Tibial artery (tissue), 4 donors: Measurements from ENCODE around the gene TRIOBP.

ENCODE experiments used
- DNase-seq, 2 donors: peaks; one replicate each; pipeline ENCODE4 v3.0.0-alpha.2; 2019
- H3K27ac ChIP-seq, 2 donors: fragments of 200-600 bp; sonication (generic) in 1 of 2; 1 replicate in 1 of 2; 2 replicates in 1 of 2; pipeline ENCODE4 v1.5.1; 2018 to 2019; ENCODE audit warnings: mild to moderate bottlenecking in 1 of 2
- H3K27me3 ChIP-seq, 2 donors: fragments of 200-600 bp; sonication (generic) in 1 of 2; one replicate each; pipeline versions ENCODE4 v1.5.1 to v1.6.0; 2016 to 2019
- H3K36me3 ChIP-seq, 3 donors: fragments of 200-600 bp; sonication (generic) in 2 of 3; one replicate each; pipeline ENCODE4 v1.5.1; 2016 to 2019; ENCODE audit warnings: mild to moderate bottlenecking in 2 of 3
- H3K4me1 ChIP-seq, 4 donors: fragments of 200-600 bp; sonication (generic) in 2 of 4; 1 replicate in 3 of 4; 2 replicates in 1 of 4; pipeline ENCODE4 v1.5.1; 2016 to 2019
- H3K4me3 ChIP-seq, 2 donors: fragments of 200-600 bp; sonication (generic) in 1 of 2; 1 replicate in 1 of 2; 2 replicates in 1 of 2; pipeline ENCODE4 v1.5.1; 2018 to 2019; ENCODE audit warnings: mild to moderate bottlenecking in 2 of 2
- H3K9me3 ChIP-seq, 3 donors: fragments of 200-600 bp; sonication (generic) in 1 of 3; one replicate each; pipeline ENCODE4 v1.5.1; 2016 to 2019
- intact Hi-C: fragments of 100-400 bp; cut with DNase I; formaldehyde crosslinking; loops from one replicate; pipeline ENCODE4 v1.15.0; 2023; ENCODE audit warnings: low total_unique reads
- TF ChIP-seq, protein P1 (sequence below), 2 experiments: fragments of 200-600 bp in 1 of 2; fragments of 450-650 bp in 1 of 2; IDR thresholded peaks; one replicate each; pipeline ENCODE4 v1.5.1; 2017 to 2019; ENCODE audit warnings: antibody characterized with exemption in 2 of 2, mild to moderate bottlenecking in 1 of 2, moderate library complexity in 1 of 2

Gene TRIOBP

GRCh38 chr22:37659066-37659896 lies 37.6 kb upstream of the TRIOBP start:
- H3K4me3 ChIP-seq: peak overlapping the region; percentile 65 to 76
- no peaks in the 10 kb centered on the region for H3K9me3 ChIP-seq
- peaks cover 0 to 41% (median 25%) of the 10 kb centered on the region in 4 donors for H3K4me1 ChIP-seq
- intact Hi-C loops: no loop called here
- H3K27ac ChIP-seq: no peak overlapping the region
- H3K27me3 ChIP-seq: no peaks in the 10 kb centered on the region
- TF ChIP-seq, protein P1, sequence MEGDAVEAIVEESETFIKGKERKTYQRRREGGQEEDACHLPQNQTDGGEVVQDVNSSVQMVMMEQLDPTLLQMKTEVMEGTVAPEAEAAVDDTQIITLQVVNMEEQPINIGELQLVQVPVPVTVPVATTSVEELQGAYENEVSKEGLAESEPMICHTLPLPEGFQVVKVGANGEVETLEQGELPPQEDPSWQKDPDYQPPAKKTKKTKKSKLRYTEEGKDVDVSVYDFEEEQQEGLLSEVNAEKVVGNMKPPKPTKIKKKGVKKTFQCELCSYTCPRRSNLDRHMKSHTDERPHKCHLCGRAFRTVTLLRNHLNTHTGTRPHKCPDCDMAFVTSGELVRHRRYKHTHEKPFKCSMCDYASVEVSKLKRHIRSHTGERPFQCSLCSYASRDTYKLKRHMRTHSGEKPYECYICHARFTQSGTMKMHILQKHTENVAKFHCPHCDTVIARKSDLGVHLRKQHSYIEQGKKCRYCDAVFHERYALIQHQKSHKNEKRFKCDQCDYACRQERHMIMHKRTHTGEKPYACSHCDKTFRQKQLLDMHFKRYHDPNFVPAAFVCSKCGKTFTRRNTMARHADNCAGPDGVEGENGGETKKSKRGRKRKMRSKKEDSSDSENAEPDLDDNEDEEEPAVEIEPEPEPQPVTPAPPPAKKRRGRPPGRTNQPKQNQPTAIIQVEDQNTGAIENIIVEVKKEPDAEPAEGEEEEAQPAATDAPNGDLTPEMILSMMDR (IDR thresholded peaks at IDR 0.05): no peak
- DNase-seq: no peak
- H3K36me3 ChIP-seq: no peaks in the 10 kb centered on the region

DNA sequence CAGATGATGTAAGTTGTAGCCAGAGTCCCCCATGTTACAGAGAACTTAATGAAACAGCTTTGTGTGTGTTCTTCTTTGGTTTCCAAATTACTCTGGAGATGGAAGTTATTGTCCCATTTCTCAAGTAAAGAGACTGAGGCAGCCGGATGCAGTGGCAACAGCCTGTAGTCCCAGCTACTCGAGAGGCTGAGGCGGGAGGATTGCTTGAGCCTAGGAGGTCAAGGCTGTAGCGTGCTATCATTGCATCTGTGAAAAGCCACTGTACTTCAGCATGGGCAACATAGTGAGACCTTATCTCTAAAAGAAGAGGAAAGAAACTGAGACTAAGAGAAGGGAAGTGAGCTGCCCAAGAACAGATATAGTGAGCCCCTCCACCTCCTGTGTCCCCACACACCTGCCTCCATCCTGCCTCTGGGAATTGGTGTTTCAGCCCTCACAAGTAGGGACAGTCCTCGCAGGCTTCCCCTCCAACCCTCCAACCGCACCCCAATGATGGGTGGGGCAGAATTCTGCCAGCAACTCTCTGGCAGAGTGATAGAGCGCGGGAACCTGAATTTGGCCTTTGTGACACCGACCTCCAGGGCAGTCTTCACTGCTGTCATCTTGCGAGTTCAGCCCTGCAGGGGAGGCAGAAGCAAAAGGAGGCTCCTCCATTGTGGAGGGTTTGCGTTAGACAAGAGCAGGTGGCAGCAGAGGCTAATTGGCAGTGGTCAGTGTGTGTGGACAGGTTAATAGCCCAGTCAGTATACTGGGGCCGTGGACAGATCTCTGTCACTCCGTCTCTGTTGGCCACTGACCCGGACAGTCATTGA lies 36.7 kb upstream of the TRIOBP start:
- no peaks in the 10 kb centered on the region for H3K9me3 ChIP-seq
- no peak overlapping the region for H3K27ac ChIP-seq
- peak overlapping the region in 1 of 2 donors; percentile 65 for H3K4me3 ChIP-seq
- peaks cover 0 to 41% (median 25%) of the 10 kb centered on the region in 4 donors for H3K4me1 ChIP-seq
- intact Hi-C loops: no loop called here
- DNase-seq: no peak
- H3K27me3 ChIP-seq: no peaks in the 10 kb centered on the region
- no peaks in the 10 kb centered on the region for H3K36me3 ChIP-seq
- TF ChIP-seq, protein P1 (IDR thresholded peaks at IDR 0.05): no peak

DNA sequence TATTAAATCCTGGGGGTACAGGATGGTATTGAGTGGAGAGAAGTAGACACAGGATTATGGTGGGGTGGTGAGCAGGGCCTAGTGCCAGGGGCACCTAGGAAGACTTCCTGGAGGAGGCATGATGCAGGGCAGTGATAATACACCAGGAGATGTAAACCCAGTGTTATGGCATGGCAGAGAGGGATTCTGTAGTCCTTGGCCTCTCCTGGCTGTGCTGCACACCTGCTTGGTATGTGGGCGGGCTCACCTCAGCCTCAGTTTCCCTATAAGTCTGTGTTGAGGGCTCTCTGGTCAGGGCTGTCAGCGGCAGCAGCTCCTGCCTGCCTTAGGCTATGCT lies 36.2 kb upstream of the TRIOBP start:
- intact Hi-C loops: no loop called here

GRCh38 chr22:37661160-37661924 lies 35.5 kb upstream of the TRIOBP start:
- intact Hi-C loops: no loop called here
- Histone ChIP-seq H3K4me1 (peaks cover 0 to 41% (median 25%) of the 10 kb centered on the region in 4 donors), H3K27ac (peak overlapping the region; percentile 37 to 49), H3K27me3 (no peaks in the 10 kb centered on the region), H3K36me3 (peaks cover 0 to 11% (median 10%) of the 10 kb centered on the region in 3 donors), H3K4me3 (no peak overlapping the region), H3K9me3 (no peaks in the 10 kb centered on the region)
- no peak for DNase-seq
- TF ChIP-seq, protein P1 (IDR thresholded peaks at IDR 0.05): peak; percentile 28 to 43

More for the DNA sequence above, 36.2 kb upstream of the TRIOBP start:
- H3K9me3 ChIP-seq: no peaks in the 10 kb centered on the region
- TF ChIP-seq, protein P1 (IDR thresholded peaks at IDR 0.05): no peak
- peaks cover 0 to 41% (median 25%) of the 10 kb centered on the region in 4 donors for H3K4me1 ChIP-seq
- no peak for DNase-seq
- H3K27ac ChIP-seq: peak overlapping the region in 1 of 2 donors; percentile 49
- no peak overlapping the region for H3K4me3 ChIP-seq
- no peaks in the 10 kb centered on the region for H3K27me3 ChIP-seq
- peaks cover 0 to 4% (median 4%) of the 10 kb centered on the region in 3 donors for H3K36me3 ChIP-seq

- DNase-seq: no peak
- H3K9me3 ChIP-seq: no peaks in the 10 kb centered on the region
- TF ChIP-seq, protein P1 (IDR thresholded peaks at IDR 0.05): no peak
- peaks cover 0 to 15% (median 14%) of the 10 kb centered on the region in 3 donors for H3K36me3 ChIP-seq
- H3K27me3 ChIP-seq: no peaks in the 10 kb centered on the region
- intact Hi-C loops: loop anchor here (2.0 kb wide), 1 partner anchor 19 kb away; no protein-coding TSS in a partner anchor
- peaks cover 0 to 41% (median 25%) of the 10 kb centered on the region in 4 donors for H3K4me1 ChIP-seq
- no peak overlapping the region for H3K4me3 ChIP-seq
- H3K27ac ChIP-seq: peak overlapping the region; percentile 37 to 49
Measured at GRCh38 chr22:37662039-37662438, 34.8 kb upstream of the TRIOBP start.
